AG04449 (cell line): Measurements from ENCODE around the gene CCNL1.

Experiments used
- CTCF ChIA-PET: fragments of 350-600 bp; formaldehyde crosslinking; extraction: SDS; loops from one replicate; lab custom pipeline; 2021; ENCODE audit warnings: antibody characterized with exemption; lab: Yijun Ruan, JAX
- POLR2A ChIA-PET: fragments of 400-600, 350-600 bp; formaldehyde crosslinking; extraction: SDS; loops from one replicate; lab custom pipeline; 2020; ENCODE audit warnings: antibody characterized with exemption, inconsistent platforms; lab: Yijun Ruan, JAX
- DNase-seq: peaks from one replicate; pipeline ENCODE4 v3.0.0-alpha.2; 2010; ENCODE audit warnings: low read depth, low spot score
- H3K4me3 ChIP-seq: 2 replicates; pipeline ENCODE4 v1.5.1; 2011; ENCODE audit warnings: low read depth, mild to moderate bottlenecking, control low read depth, low read length
- TF ChIP-seq, protein P1 (sequence below): IDR thresholded peaks from one replicate; pipeline ENCODE4 v1.5.1; 2011; ENCODE audit warnings: mild to moderate bottlenecking, moderate library complexity, low read length, control low read depth, inconsistent platforms; ENCODE audit not compliant: insufficient read depth; ENCODE audit errors: missing control alignments

The CCNL1 gene

DNA sequence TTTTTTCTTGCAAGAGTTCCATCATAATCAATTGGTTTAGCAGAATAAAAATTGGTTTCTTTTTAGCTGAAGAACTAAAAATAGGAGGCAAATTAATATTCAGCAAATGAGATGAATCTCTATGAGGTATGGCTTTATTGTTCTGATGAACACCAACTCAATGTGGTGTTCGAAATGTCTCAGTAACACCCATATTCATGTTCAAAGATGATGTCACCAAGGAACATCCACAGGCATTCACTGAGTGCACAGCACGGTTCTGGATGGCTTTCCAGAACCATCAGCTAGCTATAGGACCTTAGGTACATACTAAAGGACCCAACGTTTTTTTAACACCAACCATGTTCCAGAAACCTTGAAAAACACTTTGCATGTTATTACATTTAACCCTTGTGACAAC, 42.7 kb downstream of the CCNL1 start:
- TF ChIP-seq, protein P1, sequence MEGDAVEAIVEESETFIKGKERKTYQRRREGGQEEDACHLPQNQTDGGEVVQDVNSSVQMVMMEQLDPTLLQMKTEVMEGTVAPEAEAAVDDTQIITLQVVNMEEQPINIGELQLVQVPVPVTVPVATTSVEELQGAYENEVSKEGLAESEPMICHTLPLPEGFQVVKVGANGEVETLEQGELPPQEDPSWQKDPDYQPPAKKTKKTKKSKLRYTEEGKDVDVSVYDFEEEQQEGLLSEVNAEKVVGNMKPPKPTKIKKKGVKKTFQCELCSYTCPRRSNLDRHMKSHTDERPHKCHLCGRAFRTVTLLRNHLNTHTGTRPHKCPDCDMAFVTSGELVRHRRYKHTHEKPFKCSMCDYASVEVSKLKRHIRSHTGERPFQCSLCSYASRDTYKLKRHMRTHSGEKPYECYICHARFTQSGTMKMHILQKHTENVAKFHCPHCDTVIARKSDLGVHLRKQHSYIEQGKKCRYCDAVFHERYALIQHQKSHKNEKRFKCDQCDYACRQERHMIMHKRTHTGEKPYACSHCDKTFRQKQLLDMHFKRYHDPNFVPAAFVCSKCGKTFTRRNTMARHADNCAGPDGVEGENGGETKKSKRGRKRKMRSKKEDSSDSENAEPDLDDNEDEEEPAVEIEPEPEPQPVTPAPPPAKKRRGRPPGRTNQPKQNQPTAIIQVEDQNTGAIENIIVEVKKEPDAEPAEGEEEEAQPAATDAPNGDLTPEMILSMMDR = no peak
- no peak overlapping the region for H3K4me3 ChIP-seq
- CTCF ChIA-PET = interaction anchor here (0.7 to 2.8 kb wide), 4 partner anchors 9 to 966 kb away, joined by 3 to 8 read pairs (median 5); no protein-coding TSS in a partner anchor
- DNase-seq = no peak
- POLR2A ChIA-PET = no interaction called here

DNA sequence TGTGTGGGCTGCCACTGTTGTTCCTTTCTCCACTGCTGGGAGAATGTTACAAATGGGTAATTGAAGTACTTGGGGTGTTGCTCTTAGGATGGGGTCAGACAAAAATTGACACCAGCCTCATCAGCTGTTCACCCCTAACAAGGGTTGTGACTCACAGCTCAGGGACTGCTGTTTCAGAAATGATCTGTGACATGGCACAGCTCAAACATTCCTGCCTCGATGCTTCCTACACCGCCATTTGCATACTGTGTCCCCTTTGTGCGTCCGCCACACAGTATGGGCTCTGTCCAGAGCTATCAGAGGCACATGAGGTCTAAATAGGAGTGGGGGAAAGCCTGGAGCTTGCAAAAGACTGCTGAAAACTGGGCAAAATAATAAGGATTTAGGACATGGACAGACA, 43.9 kb downstream of the CCNL1 start:
- CTCF ChIA-PET = interaction anchor here (1.0 to 2.8 kb wide), 9 partner anchors 8 to 942 kb away, joined by 3 to 8 read pairs (median 4); no protein-coding TSS in a partner anchor
- TF ChIP-seq, protein P1 = no peak
- POLR2A ChIA-PET = interaction anchor here (1.1 to 1.3 kb wide), 2 partner anchors 27 to 44 kb away, joined by 3 to 4 read pairs; partner anchors contain the start of gene CCNL1

DNA sequence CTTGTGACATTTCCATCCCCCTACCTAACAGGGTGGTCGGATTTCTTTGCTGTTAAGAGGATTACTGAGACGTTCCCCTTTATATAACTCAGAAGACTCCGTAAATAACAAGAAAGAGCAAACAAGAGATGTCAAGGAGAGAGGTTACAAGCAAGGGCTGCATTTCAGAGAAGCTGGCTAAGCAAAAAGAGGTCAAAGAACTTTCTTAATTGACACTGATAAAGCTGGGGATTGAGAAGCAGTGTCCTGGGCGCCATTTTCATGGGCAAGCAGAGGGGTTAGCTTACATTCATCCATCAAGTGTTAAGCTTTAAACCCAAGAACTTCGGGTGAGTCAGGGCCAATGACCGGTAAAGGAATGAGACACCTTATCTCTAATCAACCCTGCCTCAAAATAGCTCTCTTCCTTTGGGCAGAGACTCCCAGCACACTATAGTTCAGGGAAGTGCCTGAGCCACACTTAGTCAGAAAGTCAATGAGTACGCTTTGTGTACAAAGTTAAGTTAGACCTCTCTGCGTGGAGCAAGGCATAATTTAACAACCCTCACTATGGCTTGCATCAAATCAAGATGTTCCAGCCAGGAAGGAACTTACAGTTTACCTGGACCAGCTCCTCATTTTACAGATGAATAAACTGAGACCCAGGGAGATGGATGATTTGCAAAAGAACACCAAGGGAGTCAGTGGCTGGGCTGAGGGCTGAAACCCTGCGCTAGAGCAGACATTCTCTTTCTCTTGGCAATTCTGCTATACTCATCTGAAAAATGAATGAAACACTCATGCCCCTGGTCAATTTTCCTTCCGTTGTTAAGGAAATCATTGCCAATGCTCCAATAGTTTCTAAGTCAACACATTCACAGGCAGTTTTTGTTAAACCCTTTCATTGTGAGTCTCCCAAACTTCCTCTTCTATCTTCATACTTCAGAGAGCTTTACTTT, 44.6 kb downstream of the CCNL1 start:
- ChIA-PET POLR2A (interaction anchor here (1.1 to 1.3 kb wide), 2 partner anchors 26 to 45 kb away, joined by 3 to 4 read pairs; partner anchors contain the start of gene CCNL1), CTCF (interaction anchor here (0.8 to 2.8 kb wide), 9 partner anchors 8 to 941 kb away, joined by 3 to 8 read pairs (median 4); no protein-coding TSS in a partner anchor)
- no peak for DNase-seq
- TF ChIP-seq, protein P1 = no peak
- no peak overlapping the region for H3K4me3 ChIP-seq

More for the DNA sequence above, 43.9 kb downstream of the CCNL1 start:
- H3K4me3 ChIP-seq = no peak overlapping the region
- no peak for DNase-seq

DNA sequence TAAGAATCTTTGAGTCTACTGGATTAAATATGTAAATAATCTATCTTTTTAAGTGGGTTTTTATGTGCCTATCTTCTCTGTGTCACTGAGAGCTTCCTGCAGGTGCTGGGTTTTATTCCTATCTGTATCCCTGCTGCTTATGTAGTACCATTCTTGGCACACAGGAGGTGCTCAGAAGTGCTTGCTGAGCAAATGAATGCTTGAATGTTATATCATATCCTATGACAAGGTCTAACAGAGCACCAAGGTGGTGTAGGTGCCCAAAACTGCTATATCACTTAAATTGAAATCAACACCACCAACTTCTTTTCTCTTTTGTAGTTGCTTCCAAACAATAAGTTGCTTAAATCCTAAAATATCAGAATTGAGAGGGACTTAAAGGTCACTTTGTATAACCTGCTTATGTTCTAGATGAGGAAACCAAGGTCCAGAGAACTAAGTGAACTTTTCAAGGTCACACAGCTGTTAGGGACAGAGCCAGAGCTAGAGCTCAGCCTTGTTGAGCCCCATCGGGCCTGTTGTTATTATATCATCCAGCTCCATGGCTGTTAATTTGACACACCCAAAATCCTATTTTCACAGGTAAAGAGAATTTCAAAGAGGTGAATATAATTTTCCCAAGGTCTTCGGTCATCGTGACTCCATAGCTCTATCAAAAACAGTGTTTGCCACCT, 46.0 kb downstream of the CCNL1 start:
- no peak overlapping the region for H3K4me3 ChIP-seq
- ChIA-PET POLR2A (no interaction called here), CTCF (interaction anchor here (0.8 to 1.1 kb wide), 3 partner anchors 10 to 22 kb away, joined by 3 read pairs; no protein-coding TSS in a partner anchor)
- DNase-seq = no peak
- TF ChIP-seq, protein P1 = no peak

DNA sequence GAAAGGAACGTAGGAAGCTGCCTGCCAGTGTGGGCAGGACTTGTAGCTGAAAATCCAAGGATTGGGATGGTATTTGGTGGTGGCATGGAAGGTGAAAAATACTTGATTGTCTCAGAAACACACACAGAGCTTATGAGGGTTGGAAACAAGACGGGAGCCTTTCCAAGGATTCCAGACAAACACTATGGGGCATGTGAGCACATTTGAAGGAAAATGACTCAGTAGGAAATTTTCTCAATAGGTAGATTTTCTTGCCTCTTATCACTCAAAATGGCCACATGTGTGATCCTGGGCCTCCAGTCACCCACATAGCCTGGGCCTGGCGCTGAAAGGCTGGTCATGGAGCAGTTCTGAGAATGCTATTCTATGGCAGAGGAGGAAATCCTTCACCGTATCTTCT, 47.4 kb downstream of the CCNL1 start:
- CTCF ChIA-PET = interaction anchor here (0.5 to 2.7 kb wide), 3 partner anchors 10 to 288 kb away, joined by 3 to 15 read pairs (median 5); no protein-coding TSS in a partner anchor
- TF ChIP-seq, protein P1 = no peak

More for the DNA sequence above, 47.4 kb downstream of the CCNL1 start:
- H3K4me3 ChIP-seq = no peak overlapping the region
- POLR2A ChIA-PET = no interaction called here
- no peak for DNase-seq
